Stimulated activated CD4-positive, alpha-beta T cell treated with anti-CD3 and anti-CD28 coated beads, TNF-alpha, amount 100 ng/mL, for 1 hour (primary cell): ENCODE measurements around the gene ANAPC16.
"Not testable (repeated sequence)": the region's sequence is repeated elsewhere in the genome, so short reads cannot be mapped to it uniquely, and the experiment has no call there.

ENCODE experiments used
- DNase-seq, 3 donors: peaks; one replicate each; pipeline ENCODE4 v3.0.0-alpha.2; 2020; ENCODE audit warnings: low read depth in 3 of 3, low spot score in 1 of 3

ANAPC16 gene

GRCh38 chr10:72211381-72211780, 4.4 kb upstream of the ANAPC16 start:
- DNase-seq, result not testable (repeated sequence)

GRCh38 chr10:72211832-72212231, 4.0 kb upstream of the ANAPC16 start:
- not testable (repeated sequence) for DNase-seq

GRCh38 chr10:72218325-72218724, 2.5 kb downstream of the ANAPC16 start:
- DNase-seq, result no peak

GRCh38 chr10:72218726-72219125, 2.9 kb downstream of the ANAPC16 start:
- no peak for DNase-seq

- DNase-seq, result no peak
Observed at GRCh38 chr10:72219235-72219814, 3.5 kb downstream of the ANAPC16 start.

- no peak for DNase-seq
Observed at GRCh38 chr10:72220637-72221036, 4.8 kb downstream of the ANAPC16 start.

- no peak for DNase-seq
Observed at GRCh38 chr10:72221278-72221677, 5.5 kb downstream of the ANAPC16 start.

GRCh38 chr10:72223743-72224101, 7.9 kb downstream of the ANAPC16 start:
- no peak for DNase-seq

- not testable (repeated sequence) for DNase-seq
Observed at GRCh38 chr10:72224191-72224590, 8.4 kb downstream of the ANAPC16 start.

GRCh38 chr10:72226418-72227027, 10.7 kb downstream of the ANAPC16 start:
- DNase-seq, result no peak

- no peak for DNase-seq
Observed at GRCh38 chr10:72227826-72228225, 12.0 kb downstream of the ANAPC16 start.

GRCh38 chr10:72228318-72228751, 12.5 kb downstream of the ANAPC16 start:
- no peak for DNase-seq

GRCh38 chr10:72229261-72230251, 13.7 kb downstream of the ANAPC16 start:
- DNase-seq, result no peak

GRCh38 chr10:72233621-72234020, 17.8 kb downstream of the ANAPC16 start:
- no peak for DNase-seq

- DNase-seq, result no peak
Observed at GRCh38 chr10:72234560-72235095, 18.8 kb downstream of the ANAPC16 start.

GRCh38 chr10:72235544-72236279, 19.9 kb downstream of the ANAPC16 start:
- no peak for DNase-seq

- no peak for DNase-seq
Observed at GRCh38 chr10:72238392-72239175, 22.8 kb downstream of the ANAPC16 start.

- no peak for DNase-seq
Observed at GRCh38 chr10:72239409-72239808, 23.6 kb downstream of the ANAPC16 start.

GRCh38 chr10:72240371-72240770, 24.6 kb downstream of the ANAPC16 start:
- DNase-seq, result no peak

GRCh38 chr10:72241691-72242252, 26.0 kb downstream of the ANAPC16 start:
- no peak for DNase-seq
